ENCODE data around the gene CDK17. TPM values are rescaled to one million over a fixed set of nuclear protein-coding genes. Genes with fewer than 3 reads are reported as not detected.

The CDK17 gene
- total and polyA plus RNA-seq, 2 of the 8 experiments (the other 6 are each of a cell fraction or from before 2014, with no cell fraction given), result 5.8 to 20.0 TPM

DNA sequence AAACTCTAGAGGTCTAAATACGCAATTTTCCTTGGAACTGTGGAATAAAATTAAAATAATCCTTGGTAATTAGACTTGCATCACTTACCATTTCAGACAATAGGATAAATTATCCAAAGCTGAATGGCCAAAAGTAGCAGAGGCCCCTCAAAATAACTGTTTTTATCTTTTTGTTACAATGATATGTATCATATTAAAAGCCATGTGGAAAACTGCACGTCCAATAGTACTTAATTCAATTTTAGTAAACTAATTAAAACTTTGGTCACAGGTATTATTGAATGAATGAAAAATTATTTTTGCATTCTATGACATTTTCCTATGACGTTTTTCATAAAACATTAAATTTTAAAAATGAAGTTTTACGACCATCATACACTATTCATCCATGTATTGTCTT lies 98.5 kb downstream of the CDK17 start:
- H2AK5ac ChIP-seq (ENCODE audit: low read depth, low read length), result no peak overlapping the region
- no peak overlapping the region for H3K56ac ChIP-seq (replicated peaks; ENCODE audit: insufficient read length, low read depth, low read length)
- no peaks in the 10 kb centered on the region; a peak in 2 of 7 replicates for H3K4me1 ChIP-seq (replicated peaks in 1 of 4; ENCODE audit: control insufficient read depth in 3 of 4, insufficient read depth in 4 of 4, low read length in 3 of 4)
- H3K14ac ChIP-seq (ENCODE audit: insufficient read length), result no peak overlapping the region
- H3K27ac ChIP-seq (ENCODE audit: low read depth, low read length), result no peak overlapping the region
- no peaks in the 10 kb centered on the region for H3K79me1 ChIP-seq (ENCODE audit: low read depth, low read length)
- H3K79me2 ChIP-seq (ENCODE audit: control insufficient read depth in 1 of 2, insufficient read depth in 2 of 2, low read length in 2 of 2), result no peaks in the 10 kb centered on the region
- no peak overlapping the region for H3K4me3 ChIP-seq (ENCODE audit: extremely low read depth in 1 of 4, insufficient read depth in 2 of 4, low read depth in 3 of 4, low read length in 4 of 4)
- DNase-seq (ENCODE audit: low read depth in 1 of 2, low spot score in 2 of 2) (no peak), FAIRE-seq (no peak)
- H4K91ac ChIP-seq (replicated peaks; ENCODE audit: insufficient read length, low read length), result no peak overlapping the region
- no peak overlapping the region for H4K8ac ChIP-seq (ENCODE audit: extremely low read depth, insufficient read depth, low read length)
- WGBS, 2 experiments (ENCODE audit: extremely low coverage in 1 of 2, insufficient coverage in 1 of 2, insufficient read length in 1 of 2, insufficient replicate concordance in 2 of 2, low coverage in 1 of 2, low lambda C conversion rate in 2 of 2, missing lambda C conversion rate in 1 of 2), result 91% methylated on average over 4 of the region's 4 CpGs; no CpG with 5 or more reads in 1 of the 2 experiments
- H2BK20ac ChIP-seq (ENCODE audit: low read length), result no peak overlapping the region
- POLR2A ChIA-PET (ENCODE audit: partially characterized antibody), result no interaction called here
- no peak overlapping the region for H3K23ac ChIP-seq (ENCODE audit: insufficient read length)
- H2BK120ac ChIP-seq (replicated peaks; ENCODE audit: low read depth, low read length), result no peak overlapping the region
- no peak overlapping the region for H2BK12ac ChIP-seq (ENCODE audit: low read depth, low read length)
- H3K23me2 ChIP-seq (ENCODE audit: low read depth, low read length), result no peaks in the 10 kb centered on the region
- H3K9me3 ChIP-seq (ENCODE audit: insufficient read depth in 2 of 2, low read depth in 1 of 2, low read length in 1 of 2), result no peaks in the 10 kb centered on the region
- H3K36me3 ChIP-seq (ENCODE audit: control insufficient read depth in 2 of 4, insufficient read depth in 4 of 4, low read length in 3 of 4), result peaks cover 0 to 10% (median 0%) of the 10 kb centered on the region in 4 experiments; a peak in 1 of 8 replicates
- H2AFZ ChIP-seq (ENCODE audit: low read length), result no peak overlapping the region
- CTCF ChIA-PET (ENCODE audit: partially characterized antibody), result no interaction called here
- no peaks in the 10 kb centered on the region for H4K20me1 ChIP-seq (replicated peaks in 1 of 2; ENCODE audit: control insufficient read depth in 1 of 2, insufficient read depth in 2 of 2, low read length in 2 of 2)
- no peak overlapping the region for H3K9ac ChIP-seq (replicated peaks in 1 of 4; ENCODE audit: extremely low read depth in 1 of 4, low read depth in 3 of 4, low read length in 3 of 4)
- no peak overlapping the region for H3K4me2 ChIP-seq (ENCODE audit: insufficient read depth in 1 of 2, low read depth in 2 of 2, low read length in 2 of 2)
- no peak overlapping the region for H4K5ac ChIP-seq (ENCODE audit: insufficient read length, low read depth, low read length)
- no peak overlapping the region for H2BK15ac ChIP-seq (ENCODE audit: low read length)
- H3K27me3 ChIP-seq (replicated peaks in 1 of 4; ENCODE audit: control insufficient read depth in 3 of 4, extremely low read depth in 1 of 4, insufficient read depth in 3 of 4, low read length in 3 of 4), result no peaks in the 10 kb centered on the region
- H3K18ac ChIP-seq (ENCODE audit: extremely low read depth, low read length), result no peak overlapping the region
- H3K4ac ChIP-seq (replicated peaks; ENCODE audit: insufficient read length, low read depth, low read length), result no peak overlapping the region
- no peak overlapping the region for H2BK5ac ChIP-seq (ENCODE audit: low read depth, low read length)
- TF ChIP-seq JUN (IDR thresholded peaks at IDR 0.05; ENCODE audit: low read depth, low read length) (no peak), NANOG (IDR thresholded peaks at IDR 0.05; ENCODE audit: insufficient read depth, low read depth, low read length, poor library complexity, severe bottlenecking) (no peak), HDAC6 (IDR thresholded peaks at IDR 0.05; ENCODE audit: low read depth, low read length) (no peak), RFX5 (IDR thresholded peaks at IDR 0.05; ENCODE audit: borderline replicate concordance, low read depth, low read length) (no peak), USF2 (IDR thresholded peaks at IDR 0.05; ENCODE audit: low read length) (no peak), KDM1A (IDR thresholded peaks at IDR 0.05; ENCODE audit: borderline replicate concordance, low read length) (no peak), EP300 (IDR thresholded peaks at IDR 0.05; ENCODE audit: borderline replicate concordance in 1 of 2, low read depth in 2 of 2, low read length in 2 of 2) (no peak), SAP30 (IDR thresholded peaks at IDR 0.05; ENCODE audit: insufficient read depth, insufficient replicate concordance, low read length) (no peak), CBX5 (IDR thresholded peaks at IDR 0.05; ENCODE audit: low read depth, low read length) (no peak), TCF12 (IDR thresholded peaks at IDR 0.05; ENCODE audit: low read depth, low read length) (no peak), CHD2 (IDR thresholded peaks at IDR 0.05; ENCODE audit: low read length) (no peak), ASH2L (IDR thresholded peaks at IDR 0.05; ENCODE audit: low read length) (no peak), CTBP2 (IDR thresholded peaks at IDR 0.05; ENCODE audit: borderline replicate concordance, insufficient read depth, insufficient read length, low read length) (no peak), BRCA1 (IDR thresholded peaks at IDR 0.05; ENCODE audit: low read depth, low read length) (no peak)
